Measurements from ENCODE around the gene MYL12B. TPM values are rescaled to one million over a fixed set of nuclear protein-coding genes. Genes with fewer than 3 reads are reported as not detected.

The MYL12B gene
- total RNA-seq, 1 donor from 2014 or later: 185 TPM

DNA sequence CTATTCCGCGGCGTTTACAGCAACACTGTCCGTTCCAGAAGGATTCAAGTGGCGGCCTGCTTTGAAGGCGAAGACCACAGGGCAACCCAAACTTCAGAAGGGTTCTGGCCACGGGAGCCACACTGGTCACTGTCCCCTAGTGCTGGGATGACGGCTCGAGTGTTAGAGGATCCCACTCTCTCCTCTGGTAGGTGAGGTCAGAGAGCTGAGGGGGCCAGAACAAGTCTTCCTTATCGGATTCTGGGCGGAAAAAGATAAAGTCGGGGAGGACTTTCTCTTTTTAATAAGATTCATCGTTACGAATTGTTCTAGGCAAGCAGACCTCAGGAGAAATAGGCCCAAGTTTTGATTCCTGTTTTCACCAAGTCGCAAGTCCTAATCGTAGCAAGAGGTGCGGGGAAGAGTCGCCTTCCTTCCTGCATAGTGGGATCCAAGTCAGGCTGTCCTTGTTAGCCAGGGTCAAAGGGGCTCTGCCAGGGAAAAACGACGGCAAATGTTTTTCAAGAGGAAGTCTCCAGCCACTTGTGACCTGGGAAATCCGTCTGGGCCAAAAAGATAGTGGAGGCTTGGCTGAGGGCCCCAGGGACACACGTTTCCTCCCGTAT, 15.2 kb upstream of the MYL12B start:
- intact Hi-C loops (cut with micrococcal nuclease): loop anchor here (1.0 to 5.0 kb wide), 20 partner anchors 15 to 591 kb away; partner anchors contain the start of genes EMILIN2, LPIN2 and SMCHD1
- ChIA-PET CTCF (interaction anchor here (0.6 to 6.2 kb wide), 51 partner anchors 9 to 480 kb away, joined by 3 to 119 read pairs (median 5); partner anchors contain the start of gene MYL12B), POLR2A (interaction anchor here (0.6 to 9.2 kb wide), 52 partner anchors 10 to 591 kb away, joined by 3 to 166 read pairs (median 6); partner anchors contain the start of genes EMILIN2, MYL12B, SMCHD1 and TGIF1)
- Mint-ChIP-seq H3K4me3 (peak overlapping the region; percentile 94), H3K27ac (peak overlapping the region; percentile 99), H3K9me3 (peaks cover 5% of the 10 kb centered on the region), H3K36me3 (ENCODE audit: low read depth) (peaks cover 50% of the 10 kb centered on the region), H3K4me1 (peaks cover 50% of the 10 kb centered on the region), H3K27me3 (no peaks in the 10 kb centered on the region)
- TF ChIP-seq, protein P1, sequence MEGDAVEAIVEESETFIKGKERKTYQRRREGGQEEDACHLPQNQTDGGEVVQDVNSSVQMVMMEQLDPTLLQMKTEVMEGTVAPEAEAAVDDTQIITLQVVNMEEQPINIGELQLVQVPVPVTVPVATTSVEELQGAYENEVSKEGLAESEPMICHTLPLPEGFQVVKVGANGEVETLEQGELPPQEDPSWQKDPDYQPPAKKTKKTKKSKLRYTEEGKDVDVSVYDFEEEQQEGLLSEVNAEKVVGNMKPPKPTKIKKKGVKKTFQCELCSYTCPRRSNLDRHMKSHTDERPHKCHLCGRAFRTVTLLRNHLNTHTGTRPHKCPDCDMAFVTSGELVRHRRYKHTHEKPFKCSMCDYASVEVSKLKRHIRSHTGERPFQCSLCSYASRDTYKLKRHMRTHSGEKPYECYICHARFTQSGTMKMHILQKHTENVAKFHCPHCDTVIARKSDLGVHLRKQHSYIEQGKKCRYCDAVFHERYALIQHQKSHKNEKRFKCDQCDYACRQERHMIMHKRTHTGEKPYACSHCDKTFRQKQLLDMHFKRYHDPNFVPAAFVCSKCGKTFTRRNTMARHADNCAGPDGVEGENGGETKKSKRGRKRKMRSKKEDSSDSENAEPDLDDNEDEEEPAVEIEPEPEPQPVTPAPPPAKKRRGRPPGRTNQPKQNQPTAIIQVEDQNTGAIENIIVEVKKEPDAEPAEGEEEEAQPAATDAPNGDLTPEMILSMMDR (IDR thresholded peaks at IDR 0.05): no peak
- ATAC-seq (ENCODE audit: low read depth): peak; percentile 5
- peak; percentile 37 for DNase-seq

DNA sequence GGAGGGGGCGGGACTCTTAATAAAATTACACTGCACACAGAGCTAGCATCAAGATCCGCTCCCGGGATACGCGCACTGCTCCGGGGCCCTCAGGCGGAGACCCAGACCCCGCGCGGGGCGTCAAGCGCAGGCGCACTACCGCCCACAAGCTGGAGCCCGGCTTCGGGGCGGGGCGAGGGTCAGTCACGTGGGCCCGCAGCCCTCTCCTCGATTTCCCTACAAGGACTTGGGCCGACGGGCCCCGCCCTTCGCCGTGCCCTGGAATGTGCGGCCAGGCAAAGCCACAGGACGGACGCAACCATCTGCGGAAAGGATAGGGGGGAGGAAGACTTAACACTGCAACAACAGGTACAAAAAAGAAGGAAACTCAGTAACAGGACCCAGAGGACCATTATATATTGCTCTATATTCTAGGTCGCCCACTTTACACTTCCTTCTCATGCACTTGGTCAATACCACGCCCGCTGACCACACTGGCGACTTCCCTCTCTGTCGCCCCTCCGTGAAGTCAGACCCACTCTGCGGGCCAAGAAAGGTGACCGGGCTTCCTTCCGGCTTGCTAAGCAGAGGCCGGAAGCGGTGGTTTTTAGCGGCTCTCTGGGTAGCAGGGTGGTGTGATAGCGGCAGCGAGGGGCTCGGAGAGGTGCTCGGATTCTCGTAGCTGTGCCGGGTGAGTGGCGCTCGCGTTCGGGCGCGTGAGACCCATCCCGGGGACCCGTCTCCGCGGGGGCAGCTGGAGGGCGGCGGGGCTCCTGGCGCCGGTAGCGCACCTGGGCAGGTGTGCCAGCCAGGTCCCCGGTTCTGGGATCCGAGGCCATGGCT, 14.5 kb upstream of the MYL12B start, which contains the start of gene MYL12A:
Gene MYL12A, plus strand, starts transcription at position 562 of the 822 bp plus-strand sequence. CDS start 5,447 bp downstream, outside the sequence.
- peaks cover 46% of the 10 kb centered on the region for H3K36me3 Mint-ChIP-seq (ENCODE audit: low read depth)
- POLR2A ChIA-PET: interaction anchor here (0.6 to 9.2 kb wide), 48 partner anchors 9 to 591 kb away, joined by 3 to 166 read pairs (median 6); partner anchors contain the start of genes EMILIN2, MYL12B, SMCHD1 and TGIF1
- H3K9me3 Mint-ChIP-seq: no peaks in the 10 kb centered on the region
- intact Hi-C loops (cut with micrococcal nuclease): loop anchor here (1.0 to 5.0 kb wide), 11 partner anchors 14 to 592 kb away; partner anchors contain the start of genes EMILIN2, LPIN2 and SMCHD1
- CTCF ChIA-PET: interaction anchor here (0.6 to 6.2 kb wide), 15 partner anchors 14 to 419 kb away, joined by 3 to 119 read pairs (median 11); partner anchors contain the start of gene MYL12B
- TF ChIP-seq, protein P1 (IDR thresholded peaks at IDR 0.05): no peak
- H3K4me3 Mint-ChIP-seq: peak within 1 kb of the TSS; percentile 94
- no peaks in the 10 kb centered on the region for H3K27me3 Mint-ChIP-seq
- peaks cover 57% of the 10 kb centered on the region for H3K4me1 Mint-ChIP-seq
- peak; percentile 71 for ATAC-seq (ENCODE audit: low read depth)
- H3K27ac Mint-ChIP-seq: peak within 1 kb of the TSS; percentile 99
- peak; percentile 95 for DNase-seq

DNA sequence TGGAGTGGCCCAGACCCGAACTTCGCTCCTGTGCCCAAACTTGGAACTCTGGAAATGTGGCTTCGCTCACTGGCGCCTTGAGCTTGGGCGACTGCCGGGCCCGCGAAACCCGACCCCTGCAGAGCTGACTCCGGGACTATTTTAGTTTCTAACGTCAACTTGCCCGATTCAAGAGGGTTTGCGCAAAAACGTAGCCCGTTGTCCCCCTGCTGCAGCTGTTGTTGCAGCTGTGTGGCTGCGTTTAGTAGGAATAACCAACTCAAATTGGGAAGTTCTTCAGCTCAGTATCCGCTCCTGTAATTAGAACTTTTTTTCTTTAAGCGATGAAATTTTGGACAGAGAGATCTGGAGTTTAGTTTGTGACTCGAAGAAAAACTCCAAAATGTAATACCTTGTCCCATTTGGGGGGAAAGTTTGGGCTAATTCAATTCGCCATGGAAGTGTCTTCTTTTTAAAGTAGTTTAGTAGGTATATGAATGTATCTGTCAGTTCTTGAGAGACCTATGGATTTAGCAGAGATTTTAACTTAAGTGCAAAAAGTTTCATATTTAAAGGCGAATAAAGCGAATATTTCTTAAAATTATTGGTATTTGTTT, 13.8 kb upstream of the MYL12B start:
- CTCF ChIA-PET: interaction anchor here (1.1 to 6.2 kb wide), 8 partner anchors 13 to 418 kb away, joined by 3 to 119 read pairs (median 20); partner anchors contain the start of gene MYL12B
- POLR2A ChIA-PET: interaction anchor here (0.6 to 9.2 kb wide), 33 partner anchors 8 to 592 kb away, joined by 3 to 166 read pairs (median 7); partner anchors contain the start of genes EMILIN2, MYL12B, SMCHD1 and TGIF1
- Mint-ChIP-seq H3K27ac (peak overlapping the region; percentile 99), H3K36me3 (ENCODE audit: low read depth) (peaks cover 46% of the 10 kb centered on the region), H3K4me1 (peaks cover 64% of the 10 kb centered on the region), H3K9me3 (no peaks in the 10 kb centered on the region), H3K4me3 (peak overlapping the region; percentile 94), H3K27me3 (no peaks in the 10 kb centered on the region)
- DNase-seq: no peak
- no peak for ATAC-seq (ENCODE audit: low read depth)
- TF ChIP-seq, protein P1 (IDR thresholded peaks at IDR 0.05): no peak
- intact Hi-C loops (cut with micrococcal nuclease): loop anchor here (5.0 kb wide), 1 partner anchor 481 kb away; no protein-coding TSS in a partner anchor

DNA sequence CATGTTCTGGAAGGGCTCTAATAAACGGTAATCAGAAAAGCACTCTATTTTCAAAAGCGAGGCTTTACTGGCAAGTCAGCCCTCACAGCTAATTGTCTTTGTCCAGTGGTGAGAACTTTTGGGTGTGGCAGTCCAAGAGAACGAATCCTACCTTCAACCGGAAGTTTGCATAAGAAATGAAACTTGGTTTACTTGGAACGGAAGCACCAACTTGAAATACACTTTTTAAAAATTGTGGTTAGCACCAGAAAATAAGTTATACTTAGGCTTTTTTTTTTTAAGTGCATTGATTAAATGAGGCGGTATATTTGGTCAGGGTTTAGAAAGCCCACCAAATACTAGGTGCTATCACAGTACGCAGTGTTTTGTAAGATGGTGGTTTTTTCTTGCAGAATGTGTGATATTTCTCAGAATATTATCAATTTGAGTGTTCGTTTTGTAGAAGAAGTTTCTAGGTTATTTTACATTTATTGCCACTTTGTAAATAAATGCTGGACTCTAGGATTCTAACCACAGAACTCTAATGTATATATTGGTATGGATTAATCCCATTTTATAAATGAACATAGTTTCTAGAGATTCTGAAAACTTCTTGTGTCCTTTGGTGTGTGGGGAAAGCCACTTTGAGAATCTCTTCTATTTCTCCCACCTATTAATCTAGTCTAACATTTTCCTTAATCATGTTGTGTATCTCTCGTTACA, 13.1 kb upstream of the MYL12B start:
- peaks cover 69% of the 10 kb centered on the region for H3K4me1 Mint-ChIP-seq
- no peak for DNase-seq

More for the DNA sequence above, 13.1 kb upstream of the MYL12B start:
- TF ChIP-seq, protein P1 (IDR thresholded peaks at IDR 0.05): no peak
- CTCF ChIA-PET: interaction anchor here (3.4 to 6.2 kb wide), 4 partner anchors 12 to 418 kb away, joined by 11 to 119 read pairs (median 45); partner anchors contain the start of gene MYL12B
- Mint-ChIP-seq H3K9me3 (no peaks in the 10 kb centered on the region), H3K27ac (peak overlapping the region; percentile 99), H3K27me3 (no peaks in the 10 kb centered on the region), H3K4me3 (peak overlapping the region; percentile 94), H3K36me3 (ENCODE audit: low read depth) (peaks cover 49% of the 10 kb centered on the region)
- intact Hi-C loops (cut with micrococcal nuclease): loop anchor here (5.0 kb wide), 1 partner anchor 482 kb away; no protein-coding TSS in a partner anchor
- POLR2A ChIA-PET: interaction anchor here (0.7 to 9.2 kb wide), 24 partner anchors 7 to 418 kb away, joined by 3 to 166 read pairs (median 14); partner anchors contain the start of genes EMILIN2, MYL12B and TGIF1
- no peak for ATAC-seq (ENCODE audit: low read depth)
